Esophagus muscularis mucosa (tissue), 4 donors: ENCODE data around the gene OSTC. TPM values are rescaled to one million over a fixed set of nuclear protein-coding genes. Genes with fewer than 3 reads are reported as not detected.

Experiments used
- DNase-seq: peaks from one replicate; pipeline ENCODE4 v3.0.0-alpha.2; 2017; ENCODE audit errors: extremely low spot score
- H3K27ac ChIP-seq, 4 donors: fragments of 200-600 bp; sonication (generic); replicated peaks in 1 of 4; 1 replicate in 3 of 4; 2 replicates in 1 of 4; pipeline ENCODE4 v1.5.1; 2016 to 2019; ENCODE audit warnings: mild to moderate bottlenecking in 1 of 4
- H3K27me3 ChIP-seq, 4 donors: fragments of 200-600 bp; sonication (generic); one replicate each; pipeline versions ENCODE4 v1.5.1 to v1.6.0; 2016 to 2019
- H3K36me3 ChIP-seq, 4 donors: fragments of 200-600 bp; sonication (generic); one replicate each; pipeline ENCODE4 v1.5.1; 2016 to 2019
- H3K4me1 ChIP-seq, 4 donors: fragments of 200-600 bp; sonication (generic); one replicate each; pipeline ENCODE4 v1.5.1; 2016 to 2019
- H3K4me3 ChIP-seq, 4 donors: fragments of 200-600 bp; sonication (generic); 1 replicate in 2 of 4; 2 replicates in 2 of 4; pipeline ENCODE4 v1.5.1; 2016 to 2019; ENCODE audit warnings: mild to moderate bottlenecking in 4 of 4, moderate library complexity in 1 of 4
- H3K9me3 ChIP-seq, 4 donors: fragments of 200-600 bp; sonication (generic); 1 replicate in 3 of 4; 2 replicates in 1 of 4; pipeline ENCODE4 v1.5.1; 2016 to 2019
- EP300 ChIP-seq: sonication (generic); formaldehyde crosslinking; IDR thresholded peaks from one replicate; pipeline ENCODE4 v1.6.1; 2017; ENCODE audit warnings: antibody characterized with exemption
- POLR2A ChIP-seq: fragments of 450-650 bp; IDR thresholded peaks from one replicate; pipeline ENCODE4 v1.6.1; 2017; ENCODE audit warnings: antibody characterized with exemption, moderate library complexity, mild to moderate bottlenecking, low read depth
- POLR2AphosphoS5 ChIP-seq, 2 donors: sonication (generic); formaldehyde crosslinking; IDR thresholded peaks; one replicate each; pipeline ENCODE4 v1.6.1; 2017; ENCODE audit warnings: antibody characterized with exemption in 2 of 2
- WGBS: methylation state at CpG from one replicate; pipeline ENCODE4 v1.1.5; 2018; 5-methylcytosine and 5-hydroxymethylcytosine counted together
- intact Hi-C: fragments of 100-400 bp; cut with DNase I; formaldehyde crosslinking; loops from one replicate; pipeline ENCODE4 v1.15.1; 2023
- total RNA-seq, 4 donors: library from RNA; depleted of rRNA; stranded (reverse); fragments of >200 nt; gene quantifications; one replicate each; pipeline versions ENCODE4 v1.1.0 to v1.2.1, GENCODE V29; 2016
- TF ChIP-seq, protein P1 (sequence below), 3 experiments: fragments of 200-600 bp in 2 of 3; fragments of 450-650 bp in 1 of 3; sonication (generic) in 2 of 3; IDR thresholded peaks; one replicate each; pipeline ENCODE4 v1.5.1; 2017 to 2019; ENCODE audit warnings: antibody characterized with exemption in 3 of 3, mild to moderate bottlenecking in 2 of 3, moderate library complexity in 1 of 3

OSTC gene
- total RNA-seq, 4 donors from 2014 or later = 22.4 to 40.8 (median 35.2) TPM

DNA sequence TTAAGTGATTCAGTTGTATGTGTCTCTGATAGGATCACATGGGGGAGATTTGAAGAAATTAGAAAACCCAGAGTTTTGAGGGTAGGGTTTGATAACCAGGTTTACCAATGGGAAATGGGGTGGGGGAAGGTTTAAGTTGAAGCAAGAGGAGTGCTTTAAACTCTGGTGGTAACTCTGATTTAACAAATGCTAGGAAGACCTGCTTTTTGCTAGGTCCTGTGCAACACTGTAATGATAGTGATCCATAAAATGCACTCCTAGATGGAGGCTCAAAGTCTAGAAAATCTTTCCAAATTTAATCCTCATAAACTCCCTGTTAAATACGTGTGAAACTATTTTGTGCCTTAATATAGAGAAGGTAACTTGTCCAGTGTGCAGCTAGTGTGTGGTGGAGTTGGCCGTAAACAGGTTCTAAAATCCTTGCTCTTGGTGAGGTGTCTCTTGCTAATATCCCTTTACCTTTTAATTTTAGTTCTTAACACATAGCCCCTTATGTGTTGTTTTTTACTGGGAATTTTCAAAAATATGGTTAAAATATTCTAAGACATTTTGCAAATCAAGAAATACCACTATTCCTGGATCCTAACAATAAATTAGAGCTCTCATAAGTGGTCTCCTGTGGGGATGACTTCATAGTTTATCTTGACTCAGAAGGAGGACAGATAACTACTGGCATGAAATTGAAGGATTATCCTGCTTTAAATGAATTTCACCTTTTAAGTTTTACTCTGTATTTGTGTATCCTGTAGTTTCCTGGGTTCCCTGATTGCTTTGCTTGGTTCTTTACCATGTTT, 25.9 kb upstream of the OSTC start:
- WGBS = 65% methylated on average over 2 of the region's 2 CpGs
- Histone ChIP-seq H3K9me3 (no peaks in the 10 kb centered on the region), H3K4me3 (no peak overlapping the region), H3K27ac (no peak overlapping the region), H3K27me3 (no peaks in the 10 kb centered on the region), H3K4me1 (peaks cover 12 to 42% (median 36%) of the 10 kb centered on the region in 4 donors), H3K36me3 (peaks cover 44 to 79% (median 72%) of the 10 kb centered on the region in 4 donors)
- intact Hi-C loops = no loop called here
- no peak for DNase-seq
- TF ChIP-seq, protein P1, sequence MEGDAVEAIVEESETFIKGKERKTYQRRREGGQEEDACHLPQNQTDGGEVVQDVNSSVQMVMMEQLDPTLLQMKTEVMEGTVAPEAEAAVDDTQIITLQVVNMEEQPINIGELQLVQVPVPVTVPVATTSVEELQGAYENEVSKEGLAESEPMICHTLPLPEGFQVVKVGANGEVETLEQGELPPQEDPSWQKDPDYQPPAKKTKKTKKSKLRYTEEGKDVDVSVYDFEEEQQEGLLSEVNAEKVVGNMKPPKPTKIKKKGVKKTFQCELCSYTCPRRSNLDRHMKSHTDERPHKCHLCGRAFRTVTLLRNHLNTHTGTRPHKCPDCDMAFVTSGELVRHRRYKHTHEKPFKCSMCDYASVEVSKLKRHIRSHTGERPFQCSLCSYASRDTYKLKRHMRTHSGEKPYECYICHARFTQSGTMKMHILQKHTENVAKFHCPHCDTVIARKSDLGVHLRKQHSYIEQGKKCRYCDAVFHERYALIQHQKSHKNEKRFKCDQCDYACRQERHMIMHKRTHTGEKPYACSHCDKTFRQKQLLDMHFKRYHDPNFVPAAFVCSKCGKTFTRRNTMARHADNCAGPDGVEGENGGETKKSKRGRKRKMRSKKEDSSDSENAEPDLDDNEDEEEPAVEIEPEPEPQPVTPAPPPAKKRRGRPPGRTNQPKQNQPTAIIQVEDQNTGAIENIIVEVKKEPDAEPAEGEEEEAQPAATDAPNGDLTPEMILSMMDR (IDR thresholded peaks at IDR 0.05) = no peak

DNA sequence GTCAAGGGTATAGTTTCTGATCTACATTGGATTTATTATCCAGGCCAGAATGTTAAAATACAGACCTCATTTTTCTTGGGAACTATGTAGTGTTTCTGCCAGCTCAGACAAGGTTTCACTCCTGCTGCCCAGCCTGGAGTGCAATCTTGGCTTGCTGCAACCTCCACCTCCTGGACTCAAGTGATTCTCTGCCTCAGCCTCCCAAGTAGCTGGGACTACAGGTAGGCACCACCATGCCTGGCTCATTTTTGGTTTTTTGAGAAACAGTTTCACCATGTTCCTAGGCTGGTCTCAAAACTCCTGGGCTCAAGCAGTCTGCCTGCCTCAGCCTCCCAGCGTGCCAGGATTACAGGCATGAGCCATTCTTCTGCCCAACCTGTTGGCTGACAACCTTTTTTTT, 24.3 kb upstream of the OSTC start:
- WGBS = 100% methylated on average over 1 of the region's 1 CpG
- Histone ChIP-seq H3K4me1 (peaks cover 12 to 34% (median 26%) of the 10 kb centered on the region in 4 donors), H3K27ac (no peak overlapping the region), H3K27me3 (no peaks in the 10 kb centered on the region), H3K9me3 (no peaks in the 10 kb centered on the region), H3K36me3 (peaks cover 54 to 95% (median 87%) of the 10 kb centered on the region in 4 donors), H3K4me3 (no peak overlapping the region)
- no peak for DNase-seq
- TF ChIP-seq EP300 (no peak), POLR2AphosphoS5 (IDR thresholded peaks at IDR 0.05) (no peak), POLR2A (no peak)
- TF ChIP-seq, protein P1 (IDR thresholded peaks at IDR 0.05) = no peak
- intact Hi-C loops = no loop called here

DNA sequence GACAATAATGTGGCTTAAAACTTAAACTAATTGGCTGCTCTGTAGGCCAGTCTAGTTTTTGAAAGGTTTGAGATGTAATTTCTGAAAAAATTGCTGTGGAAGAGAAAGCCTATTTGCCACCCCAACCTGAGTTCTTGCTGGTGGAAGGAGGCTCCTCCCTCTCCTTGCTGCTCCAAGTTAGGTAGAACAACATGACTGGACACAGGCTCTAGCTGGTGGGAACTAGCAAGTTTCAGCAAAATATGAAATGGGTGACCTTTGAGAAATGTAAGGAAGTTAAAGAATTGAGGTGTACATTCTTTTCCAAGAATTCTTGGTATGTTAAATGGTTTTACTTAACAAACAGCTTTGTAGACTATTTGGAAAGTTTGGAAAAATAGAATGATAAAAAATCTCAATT, 22.0 kb upstream of the OSTC start:
- peaks cover 52 to 97% (median 90%) of the 10 kb centered on the region in 4 donors for H3K36me3 ChIP-seq
- no peaks in the 10 kb centered on the region for H3K9me3 ChIP-seq
- no peak overlapping the region for H3K27ac ChIP-seq
- DNase-seq = no peak
- intact Hi-C loops = no loop called here
- TF ChIP-seq EP300 (no peak), POLR2AphosphoS5 (IDR thresholded peaks at IDR 0.05) (no peak), POLR2A (no peak)
- TF ChIP-seq, protein P1 (IDR thresholded peaks at IDR 0.05) = no peak
- no peaks in the 10 kb centered on the region for H3K27me3 ChIP-seq
- H3K4me3 ChIP-seq = no peak overlapping the region
- H3K4me1 ChIP-seq = peaks cover 0 to 10% (median 5%) of the 10 kb centered on the region in 4 donors

DNA sequence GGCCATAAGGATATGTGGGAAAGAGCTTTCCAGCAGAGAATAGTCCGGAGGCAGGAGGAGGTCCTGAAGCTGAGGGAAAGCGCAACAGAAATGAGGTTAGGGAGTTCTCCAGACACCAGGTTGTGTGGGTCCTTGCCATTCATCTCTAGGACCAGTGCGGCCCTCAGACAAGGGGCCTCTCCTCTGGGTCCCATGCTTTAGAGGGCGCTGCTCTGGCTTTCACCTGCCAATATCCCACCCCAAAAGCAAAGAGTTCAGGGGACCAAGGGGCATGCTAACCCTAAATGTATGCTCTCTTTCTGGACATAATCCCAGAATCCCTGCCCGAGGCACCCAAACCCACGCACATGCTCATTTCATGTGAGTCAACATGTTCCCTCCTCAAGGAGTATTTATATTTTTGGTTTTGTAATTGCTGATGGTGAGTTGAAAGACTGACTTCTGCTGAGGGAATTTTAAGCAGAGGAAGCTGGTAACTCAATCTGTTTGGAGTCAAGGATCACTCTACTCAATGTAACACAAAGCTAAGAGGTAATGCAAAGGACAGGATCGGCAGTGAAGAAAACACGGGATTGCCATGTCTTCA, 15.2 kb upstream of the OSTC start:
- Histone ChIP-seq H3K27ac (no peak overlapping the region), H3K4me1 (no peaks in the 10 kb centered on the region), H3K9me3 (no peaks in the 10 kb centered on the region), H3K27me3 (no peaks in the 10 kb centered on the region), H3K4me3 (no peak overlapping the region), H3K36me3 (peaks cover 9 to 56% (median 53%) of the 10 kb centered on the region in 4 donors)
- intact Hi-C loops = no loop called here
- 84% methylated on average over 7 of the region's 8 CpGs for WGBS
- no peak for DNase-seq
- TF ChIP-seq POLR2A (no peak), EP300 (no peak), POLR2AphosphoS5 (IDR thresholded peaks at IDR 0.05) (no peak)
- TF ChIP-seq, protein P1 (IDR thresholded peaks at IDR 0.05) = no peak
